Measurements from ENCODE around the gene OBP2A.
"Not testable (repeated sequence)": the region's sequence is repeated elsewhere in the genome, so short reads cannot be mapped to it uniquely, and the experiment has no call there.

The OBP2A gene

GRCh38 chr9:135526730-135527571 is 19.0 kb upstream of the OBP2A start:
- peak; percentile 9 for DNase-seq (ENCODE audit: low spot score)

- DNase-seq (ENCODE audit: low spot score), result peak; percentile 4
Measured at GRCh38 chr9:135528842-135529435, 17.0 kb upstream of the OBP2A start.

- no peak for DNase-seq (ENCODE audit: low spot score)
Measured at GRCh38 chr9:135530146-135530545, 15.8 kb upstream of the OBP2A start.

GRCh38 chr9:135531096-135531495 is 14.8 kb upstream of the OBP2A start:
- peak; percentile 1 for DNase-seq (ENCODE audit: low spot score)

- no peak for DNase-seq (ENCODE audit: low spot score)
Measured at GRCh38 chr9:135533113-135533512, 12.8 kb upstream of the OBP2A start.

- DNase-seq (ENCODE audit: low spot score), result peak; percentile 3
Measured at GRCh38 chr9:135533674-135534073, 12.3 kb upstream of the OBP2A start.

GRCh38 chr9:135534192-135534711 is 11.7 kb upstream of the OBP2A start:
- DNase-seq (ENCODE audit: low spot score), result not testable (repeated sequence)

- not testable (repeated sequence) for DNase-seq (ENCODE audit: low spot score)
Measured at GRCh38 chr9:135534826-135535225, 11.1 kb upstream of the OBP2A start.

- not testable (repeated sequence) for DNase-seq (ENCODE audit: low spot score)
Measured at GRCh38 chr9:135535631-135536030, 10.3 kb upstream of the OBP2A start.

- DNase-seq (ENCODE audit: low spot score), result peak; percentile 74
Measured at GRCh38 chr9:135536216-135536615, 9.7 kb upstream of the OBP2A start.

GRCh38 chr9:135543262-135543894 is 2.5 kb upstream of the OBP2A start:
- DNase-seq (ENCODE audit: low spot score), result not testable (repeated sequence)

GRCh38 chr9:135544981-135545635 is 818 bp upstream of the OBP2A start:
- no peak for DNase-seq (ENCODE audit: low spot score)

- not testable (repeated sequence) for DNase-seq (ENCODE audit: low spot score)
Measured at GRCh38 chr9:135546792-135547617, 1.1 kb downstream of the OBP2A start.

- DNase-seq (ENCODE audit: low spot score), result no peak
Measured at GRCh38 chr9:135547756-135548736, 2.1 kb downstream of the OBP2A start.

GRCh38 chr9:135549478-135550343 is 3.8 kb downstream of the OBP2A start:
- DNase-seq (ENCODE audit: low spot score), result not testable (repeated sequence)

- no peak for DNase-seq (ENCODE audit: low spot score)
Measured at GRCh38 chr9:135550344-135550918, 4.5 kb downstream of the OBP2A start.

GRCh38 chr9:135551031-135551430 is 5.1 kb downstream of the OBP2A start:
- no peak for DNase-seq (ENCODE audit: low spot score)

- DNase-seq (ENCODE audit: low spot score), result no peak
Measured at GRCh38 chr9:135551456-135551855, 5.5 kb downstream of the OBP2A start.

Data from GM03348 (cell line).